HepG2 (cell line): ENCODE measurements around the gene FCN3. TPM values are rescaled to one million over a fixed set of nuclear protein-coding genes. Genes with fewer than 3 reads are reported as not detected.
A peak's percentile ranks its signal among the peaks of the same experiment; 100 is the strongest.

Experiments
- HDAC2 ChIP-seq: sonication (generic); formaldehyde crosslinking; IDR thresholded peaks from 2 replicates; pipeline ENCODE4 v1.4.0; 2020; ENCODE audit warnings: missing genetic modification reagents
- MAZ ChIP-seq, 2 experiments: sonication (generic) in 1 of 2; formaldehyde crosslinking in 1 of 2; IDR thresholded peaks; 2 replicates each; pipeline versions ENCODE4 v1.5.0 to v1.6.1; 2012 to 2020; ENCODE audit warnings: low read depth in 2 of 2, mild to moderate bottlenecking in 2 of 2, borderline replicate concordance in 1 of 2, improper control_type of control experiment in 1 of 2, low read length in 1 of 2, missing genetic modification reagents in 1 of 2, moderate library complexity in 1 of 2
- MED8 ChIP-seq: sonication (generic); formaldehyde crosslinking; IDR thresholded peaks from 2 replicates; pipeline ENCODE4 v1.8.1; 2023; ENCODE audit warnings: mild to moderate bottlenecking, missing genetic modification reagents; ENCODE audit not compliant: insufficient replicate concordance
- MEIS2 ChIP-seq: sonication (generic); formaldehyde crosslinking; IDR thresholded peaks from 2 replicates; pipeline ENCODE4 v1.9.0; 2021; ENCODE audit warnings: mild to moderate bottlenecking, missing genetic modification reagents
- REXO4 ChIP-seq: sonication (generic); formaldehyde crosslinking; IDR thresholded peaks from 2 replicates; pipeline ENCODE4 v1.8.0; 2022; ENCODE audit warnings: missing genetic modification reagents, mild to moderate bottlenecking, borderline replicate concordance
- ZNF317 ChIP-seq: sonication (generic); formaldehyde crosslinking; IDR thresholded peaks from 2 replicates; pipeline ENCODE4 v1.5.0; 2020; ENCODE audit warnings: mild to moderate bottlenecking, missing genetic modification reagents
- ZNF615 ChIP-seq: sonication (generic); formaldehyde crosslinking; IDR thresholded peaks from 2 replicates; pipeline ENCODE4 v1.5.0; 2020; ENCODE audit warnings: mild to moderate bottlenecking, missing genetic modification reagents, borderline replicate concordance
- ZSCAN31 ChIP-seq: sonication (generic); formaldehyde crosslinking; IDR thresholded peaks from 2 replicates; pipeline ENCODE4 v1.5.0; 2020; ENCODE audit warnings: low read depth, mild to moderate bottlenecking, missing genetic modification reagents
- polyA plus RNA-seq, 8 experiments: library from polyadenylated mRNA; depleted of rRNA in 3 of 8; stranded (reverse) in 7 of 8; unstranded in 1 of 8; fragments of >200 nt; fragmentation: Illumina TruSeq in 4 of 8; extraction: Trizol in 4 of 8; gene quantifications; 2 replicates each; pipeline versions ENCODE4 v1.2.1 to v1.2.3, GENCODE V29; 2011 to 2016; ENCODE audit warnings: low read depth in 4 of 8, missing spikeins in 1 of 8, mixed read lengths in 1 of 8; ENCODE audit not compliant: insufficient read depth in 1 of 8
- total RNA-seq, 5 experiments: library from RNA; depleted of rRNA; stranded (reverse); fragments of >200 nt; fragmentation: Illumina TruSeq; extraction: Trizol; gene quantifications; 2 replicates each; pipeline ENCODE4 v1.2.3, GENCODE V29; 2016; ENCODE audit warnings: low read depth in 1 of 5
- TF ChIP-seq, protein P1 (sequence below): sonication (generic); formaldehyde crosslinking; IDR thresholded peaks from 2 replicates; pipeline ENCODE4 v1.5.0; 2020; ENCODE audit warnings: mild to moderate bottlenecking, missing genetic modification reagents, borderline replicate concordance

Gene FCN3
- total and polyA plus RNA-seq, 2 of the 13 experiments (the other 11 are each of a cell fraction or from before 2014, with no cell fraction given): not detected

DNA sequence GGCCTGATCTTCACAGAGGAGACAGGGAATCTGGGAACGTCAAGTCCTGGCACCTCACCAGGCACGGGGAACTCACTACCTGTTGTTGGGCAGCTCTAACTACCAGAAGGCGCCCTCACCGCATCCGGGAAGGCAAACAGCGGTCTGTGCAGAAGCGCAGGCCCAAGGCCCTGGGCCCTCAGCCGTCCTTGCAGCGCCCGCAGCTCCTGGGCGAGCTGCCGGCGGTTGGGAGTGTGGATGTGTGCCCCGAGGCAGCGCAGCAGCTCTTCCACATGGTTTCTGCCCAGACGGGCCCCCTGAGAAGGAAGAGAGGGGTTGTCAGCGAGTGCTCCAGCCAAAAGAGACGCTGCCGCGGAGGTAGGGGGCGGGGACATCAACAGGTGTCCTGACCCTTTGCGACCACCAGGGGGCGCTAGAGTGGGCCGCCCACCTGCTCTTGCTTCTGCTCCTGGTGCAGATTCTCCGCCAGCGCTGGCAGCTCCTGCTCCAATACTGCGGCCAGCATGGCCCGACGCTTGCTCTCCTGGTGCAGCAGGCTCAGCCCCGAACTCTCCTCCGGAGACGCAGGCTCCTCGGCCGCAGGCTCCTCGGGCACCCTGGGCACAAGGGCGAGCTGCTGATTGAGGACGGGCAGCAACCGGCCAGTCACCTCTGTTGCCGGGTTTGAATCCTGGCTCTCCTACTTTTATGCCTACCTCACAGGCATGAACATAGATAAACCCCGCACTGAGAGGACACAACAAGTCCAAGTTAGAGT is 17.2 kb downstream of the FCN3 start (continued):
- no peak for TF ChIP-seq MAZ (IDR thresholded peaks at IDR 0.05; ENCODE audit: borderline replicate concordance, low read depth, low read length)
- TF ChIP-seq MAZ (CRISPR knock-in tag; IDR thresholded peaks at IDR 0.05; ENCODE audit: low read depth): peak; percentile 56; the same call in 1 of the 2 replicates
- no peak for TF ChIP-seq ZNF317 (CRISPR knock-in tag)
- peak; percentile 54; the same call in 1 of the 2 replicates for TF ChIP-seq MEIS2
- no peak for TF ChIP-seq ZNF615 (CRISPR knock-in tag)
- TF ChIP-seq ZSCAN31: peak; percentile 21; the same call in 1 of the 2 replicates
- no peak for TF ChIP-seq REXO4 (CRISPR knock-in tag)
- no peak for TF ChIP-seq MED8 (CRISPR knock-in tag)
- TF ChIP-seq HDAC2 (CRISPR knock-in tag): no peak
- TF ChIP-seq, protein P1, sequence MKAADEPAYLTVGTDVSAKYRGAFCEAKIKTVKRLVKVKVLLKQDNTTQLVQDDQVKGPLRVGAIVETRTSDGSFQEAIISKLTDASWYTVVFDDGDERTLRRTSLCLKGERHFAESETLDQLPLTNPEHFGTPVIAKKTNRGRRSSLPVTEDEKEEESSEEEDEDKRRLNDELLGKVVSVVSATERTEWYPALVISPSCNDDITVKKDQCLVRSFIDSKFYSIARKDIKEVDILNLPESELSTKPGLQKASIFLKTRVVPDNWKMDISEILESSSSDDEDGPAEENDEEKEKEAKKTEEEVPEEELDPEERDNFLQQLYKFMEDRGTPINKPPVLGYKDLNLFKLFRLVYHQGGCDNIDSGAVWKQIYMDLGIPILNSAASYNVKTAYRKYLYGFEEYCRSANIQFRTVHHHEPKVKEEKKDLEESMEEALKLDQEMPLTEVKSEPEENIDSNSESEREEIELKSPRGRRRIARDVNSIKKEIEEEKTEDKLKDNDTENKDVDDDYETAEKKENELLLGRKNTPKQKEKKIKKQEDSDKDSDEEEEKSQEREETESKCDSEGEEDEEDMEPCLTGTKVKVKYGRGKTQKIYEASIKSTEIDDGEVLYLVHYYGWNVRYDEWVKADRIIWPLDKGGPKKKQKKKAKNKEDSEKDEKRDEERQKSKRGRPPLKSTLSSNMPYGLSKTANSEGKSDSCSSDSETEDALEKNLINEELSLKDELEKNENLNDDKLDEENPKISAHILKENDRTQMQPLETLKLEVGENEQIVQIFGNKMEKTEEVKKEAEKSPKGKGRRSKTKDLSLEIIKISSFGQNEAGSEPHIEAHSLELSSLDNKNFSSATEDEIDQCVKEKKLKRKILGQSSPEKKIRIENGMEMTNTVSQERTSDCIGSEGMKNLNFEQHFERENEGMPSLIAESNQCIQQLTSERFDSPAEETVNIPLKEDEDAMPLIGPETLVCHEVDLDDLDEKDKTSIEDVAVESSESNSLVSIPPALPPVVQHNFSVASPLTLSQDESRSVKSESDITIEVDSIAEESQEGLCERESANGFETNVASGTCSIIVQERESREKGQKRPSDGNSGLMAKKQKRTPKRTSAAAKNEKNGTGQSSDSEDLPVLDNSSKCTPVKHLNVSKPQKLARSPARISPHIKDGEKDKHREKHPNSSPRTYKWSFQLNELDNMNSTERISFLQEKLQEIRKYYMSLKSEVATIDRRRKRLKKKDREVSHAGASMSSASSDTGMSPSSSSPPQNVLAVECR (CRISPR knock-in tag): peak; percentile 64; the same call in 1 of the 2 replicates
